HL-60 (cell line): ENCODE results near the gene SDSL.
A peak's percentile ranks its signal among the peaks of the same experiment; 100 is the strongest.

Experiments used
- DNase-seq, 2 experiments: peaks; one replicate each; pipeline ENCODE4 v3.0.0-alpha.2; 2010 to 2020; ENCODE audit warnings: low read depth in 1 of 2, low spot score in 1 of 2
- H3K27ac ChIP-seq: fragments of 250-450 bp; sonication (Bioruptor Pico); replicated peaks from 2 replicates; pipeline ENCODE4 v1.5.1; 2020; ENCODE audit warnings: mild to moderate bottlenecking, moderate library complexity
- H3K27me3 ChIP-seq: fragments of 250-450 bp; sonication (Bioruptor Pico); 2 replicates; pipeline ENCODE4 v1.5.1; 2021; ENCODE audit warnings: mild to moderate bottlenecking, moderate library complexity; ENCODE audit not compliant: insufficient read depth, poor library complexity, severe bottlenecking
- H3K4me3 ChIP-seq: replicated peaks from 2 replicates; pipeline ENCODE4 v1.5.1; 2011; ENCODE audit warnings: mild to moderate bottlenecking, control low read depth, low read length; ENCODE audit not compliant: insufficient read depth
- CTCF ChIP-seq: IDR thresholded peaks from one replicate; pipeline ENCODE4 v1.5.1; 2011; ENCODE audit warnings: low read length, control low read depth, inconsistent platforms; ENCODE audit not compliant: insufficient read depth
- GABPA ChIP-seq: IDR thresholded peaks from 2 replicates; pipeline ENCODE4 v1.6.1; 2012; ENCODE audit warnings: low read depth
- POLR2AphosphoS5 ChIP-seq: IDR thresholded peaks from 2 replicates; pipeline ENCODE4 v1.6.1; 2012; ENCODE audit warnings: low read depth
- REST ChIP-seq: IDR thresholded peaks from 2 replicates; pipeline ENCODE4 v1.6.1; 2012; ENCODE audit warnings: low read depth; ENCODE audit not compliant: insufficient replicate concordance
- SPI1 ChIP-seq: IDR thresholded peaks from 2 replicates; pipeline ENCODE4 v1.6.1; 2012; ENCODE audit warnings: low read depth, mild to moderate bottlenecking, borderline replicate concordance

The SDSL gene

DNA sequence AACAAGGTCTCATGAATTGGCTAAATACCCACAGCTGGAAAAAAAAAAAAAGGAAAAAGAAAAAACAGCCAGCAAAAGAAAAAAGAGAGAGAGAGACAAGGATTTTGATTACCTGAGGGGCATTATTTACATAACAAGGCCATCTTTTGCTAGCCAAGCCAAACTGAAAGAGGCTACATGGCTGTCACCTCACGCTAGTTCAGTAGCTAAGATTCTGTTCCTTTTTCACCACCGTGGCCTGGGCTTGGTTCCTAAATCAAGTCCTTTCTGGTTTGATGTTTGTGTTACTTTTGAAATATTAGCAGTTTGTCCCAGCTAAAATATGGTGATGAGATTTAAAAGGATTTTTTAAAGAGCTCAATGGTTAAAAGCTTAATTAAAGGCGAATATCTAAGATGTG lies 16.5 kb upstream of the SDSL start:
- DNase-seq = no peak
- TF ChIP-seq SPI1 = no peak
- no peak for TF ChIP-seq POLR2AphosphoS5
- TF ChIP-seq REST = no peak
- no peak for TF ChIP-seq CTCF
- Histone ChIP-seq H3K27ac (no peak overlapping the region), H3K27me3 (no peaks in the 10 kb centered on the region), H3K4me3 (no peak overlapping the region)

DNA sequence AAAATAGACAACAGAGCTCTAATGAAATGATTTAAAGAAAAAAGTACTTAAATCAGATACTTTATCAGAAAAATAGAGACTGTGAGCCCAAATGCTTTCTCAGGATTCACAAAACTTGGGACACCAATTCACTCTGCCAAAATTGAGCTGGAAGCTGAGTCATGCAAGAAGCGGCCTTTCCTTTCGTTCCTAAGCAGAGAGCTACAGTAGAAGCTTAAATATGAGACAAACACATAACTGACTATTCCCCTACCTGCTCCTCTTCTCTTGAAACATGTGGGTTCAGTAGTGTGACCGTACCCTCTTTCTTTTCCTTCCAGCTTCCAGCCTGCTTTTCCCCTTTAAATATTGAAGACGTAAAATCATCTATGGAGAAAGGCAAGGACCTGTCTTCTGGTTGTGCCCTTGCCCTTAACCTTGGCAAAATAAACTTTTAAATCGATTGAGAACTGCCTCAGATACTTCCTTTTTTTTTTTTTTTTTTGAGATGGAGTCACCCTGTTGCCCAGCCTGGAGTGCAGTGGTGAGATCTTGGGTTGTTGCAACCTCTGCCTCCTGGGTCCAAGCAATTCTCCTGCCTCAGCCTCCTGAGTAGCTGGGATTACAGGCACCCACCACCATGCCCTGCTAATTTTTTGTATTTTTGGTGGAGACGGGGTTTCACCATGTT lies 14.1 kb upstream of the SDSL start:
- Histone ChIP-seq H3K27me3 (no peaks in the 10 kb centered on the region), H3K27ac (peak overlapping the region; percentile 64), H3K4me3 (no peak overlapping the region)
- DNase-seq = peak in 1 of 2 experiments; percentile 46
- TF ChIP-seq GABPA = no peak
- TF ChIP-seq POLR2AphosphoS5 = no peak
- TF ChIP-seq REST = no peak
- no peak for TF ChIP-seq CTCF
- TF ChIP-seq SPI1 = no peak

- no peaks in the 10 kb centered on the region for H3K27me3 ChIP-seq
- TF ChIP-seq GABPA (no peak), REST (no peak)
- no peak for DNase-seq
- no peak overlapping the region for H3K4me3 ChIP-seq
- H3K27ac ChIP-seq = peak overlapping the region; percentile 64; the same call in 1 of the 2 replicates
Measured at GRCh38 chr12:113408756-113409298, 13.4 kb upstream of the SDSL start.
